Measurements from ENCODE around the gene ZNF366. TPM values are rescaled to one million over a fixed set of nuclear protein-coding genes. Genes with fewer than 3 reads are reported as not detected.
"Not testable (repeated sequence)": the region's sequence is repeated elsewhere in the genome, so short reads cannot be mapped to it uniquely, and the experiment has no call there.

ZNF366 gene
- polyA plus RNA-seq, 1 donor (not counting 4 experiments of a cell fraction or from before 2014, with no cell fraction given) = not detected

- no peak for TF ChIP-seq EZH2 (IDR thresholded peaks at IDR 0.05; ENCODE audit: low read length)
- Histone ChIP-seq H3K9me3 (ENCODE audit: control insufficient read depth, low read depth, low read length) (no peaks in the 10 kb centered on the region), H3K36me3 (ENCODE audit: control insufficient read depth in 2 of 2, extremely low read depth in 1 of 2, insufficient read depth in 2 of 2, low read length in 2 of 2) (no peaks in the 10 kb centered on the region), H4K20me1 (ENCODE audit: control insufficient read depth, extremely low read depth, insufficient read depth, low read length) (no peaks in the 10 kb centered on the region), H2AFZ (ENCODE audit: control insufficient read depth, low read length) (no peak overlapping the region), H3K4me1 (ENCODE audit: control insufficient read depth, extremely low read depth, insufficient read depth, low read length) (peaks cover 15% of the 10 kb centered on the region), H3K27ac (ENCODE audit: control insufficient read depth, insufficient read depth, low read length) (no peak overlapping the region), H3K9ac (ENCODE audit: control insufficient read depth, extremely low read depth, insufficient read depth, low read length) (no peak overlapping the region), H3K4me2 (ENCODE audit: control insufficient read depth, extremely low read depth, insufficient read depth, low read depth, low read length) (no peak overlapping the region), H3K4me3 (ENCODE audit: control insufficient read depth in 2 of 3, extremely low read depth in 1 of 3, insufficient read depth in 2 of 3, low read depth in 1 of 3, low read length in 3 of 3) (no peak overlapping the region), H3K27me3 (ENCODE audit: control insufficient read depth, extremely low read depth, insufficient read depth, low read length) (no peaks in the 10 kb centered on the region), H3K9me1 (ENCODE audit: control insufficient read depth, extremely low read depth, insufficient read depth, low read length) (no peaks in the 10 kb centered on the region), H3K79me2 (ENCODE audit: control insufficient read depth, insufficient read depth, low read length) (no peaks in the 10 kb centered on the region)
- dilution Hi-C loops (cut with MboI; ENCODE audit: extremely low pct_ligation_motif_present, low sequenced_read_pairs) = no loop called here
- no peak for DNase-seq (ENCODE audit: low read depth, low spot score)
- no peak for FAIRE-seq
Observed at GRCh38 chr5:72407078-72407477, 100.1 kb downstream of the ZNF366 start.

GRCh38 chr5:72404771-72405170 lies 102.4 kb downstream of the ZNF366 start:
- H3K4me2 ChIP-seq (ENCODE audit: control insufficient read depth, extremely low read depth, insufficient read depth, low read depth, low read length); FAIRE-seq; H3K4me3 ChIP-seq (ENCODE audit: control insufficient read depth in 2 of 3, extremely low read depth in 1 of 3, insufficient read depth in 2 of 3, low read depth in 1 of 3, low read length in 3 of 3); H3K9me1 ChIP-seq (ENCODE audit: control insufficient read depth, extremely low read depth, insufficient read depth, low read length); H2AFZ ChIP-seq (ENCODE audit: control insufficient read depth, low read length); H3K79me2 ChIP-seq (ENCODE audit: control insufficient read depth, insufficient read depth, low read length); H3K9me3 ChIP-seq (ENCODE audit: control insufficient read depth, low read depth, low read length); H3K27ac ChIP-seq (ENCODE audit: control insufficient read depth, insufficient read depth, low read length); H3K27me3 ChIP-seq (ENCODE audit: control insufficient read depth, extremely low read depth, insufficient read depth, low read length); DNase-seq (ENCODE audit: low read depth, low spot score); H3K9ac ChIP-seq (ENCODE audit: control insufficient read depth, extremely low read depth, insufficient read depth, low read length); H3K36me3 ChIP-seq (ENCODE audit: control insufficient read depth in 2 of 2, extremely low read depth in 1 of 2, insufficient read depth in 2 of 2, low read length in 2 of 2); H4K20me1 ChIP-seq (ENCODE audit: control insufficient read depth, extremely low read depth, insufficient read depth, low read length): not testable (repeated sequence)
- dilution Hi-C loops (cut with MboI; ENCODE audit: extremely low pct_ligation_motif_present, low sequenced_read_pairs) = loop anchor here (5.0 kb wide), 1 partner anchor 38 kb away; no protein-coding TSS in a partner anchor
- H3K4me1 ChIP-seq (ENCODE audit: control insufficient read depth, extremely low read depth, insufficient read depth, low read length) = peaks cover 18% of the 10 kb centered on the region

- Histone ChIP-seq H3K79me2 (ENCODE audit: control insufficient read depth, insufficient read depth, low read length) (no peaks in the 10 kb centered on the region), H3K4me3 (ENCODE audit: control insufficient read depth in 2 of 3, extremely low read depth in 1 of 3, insufficient read depth in 2 of 3, low read depth in 1 of 3, low read length in 3 of 3) (no peak overlapping the region), H2AFZ (ENCODE audit: control insufficient read depth, low read length) (no peak overlapping the region), H4K20me1 (ENCODE audit: control insufficient read depth, extremely low read depth, insufficient read depth, low read length) (no peaks in the 10 kb centered on the region), H3K9ac (ENCODE audit: control insufficient read depth, extremely low read depth, insufficient read depth, low read length) (peak overlapping the region; percentile 31), H3K36me3 (ENCODE audit: control insufficient read depth in 2 of 2, extremely low read depth in 1 of 2, insufficient read depth in 2 of 2, low read length in 2 of 2) (no peaks in the 10 kb centered on the region), H3K4me2 (ENCODE audit: control insufficient read depth, extremely low read depth, insufficient read depth, low read depth, low read length) (peak overlapping the region; percentile 29), H3K9me1 (ENCODE audit: control insufficient read depth, extremely low read depth, insufficient read depth, low read length) (no peaks in the 10 kb centered on the region), H3K27ac (ENCODE audit: control insufficient read depth, insufficient read depth, low read length) (peak overlapping the region; percentile 74), H3K27me3 (ENCODE audit: control insufficient read depth, extremely low read depth, insufficient read depth, low read length) (no peaks in the 10 kb centered on the region), H3K9me3 (ENCODE audit: control insufficient read depth, low read depth, low read length) (peaks cover 9% of the 10 kb centered on the region), H3K4me1 (ENCODE audit: control insufficient read depth, extremely low read depth, insufficient read depth, low read length) (peaks cover 18% of the 10 kb centered on the region)
- TF ChIP-seq, protein P1, sequence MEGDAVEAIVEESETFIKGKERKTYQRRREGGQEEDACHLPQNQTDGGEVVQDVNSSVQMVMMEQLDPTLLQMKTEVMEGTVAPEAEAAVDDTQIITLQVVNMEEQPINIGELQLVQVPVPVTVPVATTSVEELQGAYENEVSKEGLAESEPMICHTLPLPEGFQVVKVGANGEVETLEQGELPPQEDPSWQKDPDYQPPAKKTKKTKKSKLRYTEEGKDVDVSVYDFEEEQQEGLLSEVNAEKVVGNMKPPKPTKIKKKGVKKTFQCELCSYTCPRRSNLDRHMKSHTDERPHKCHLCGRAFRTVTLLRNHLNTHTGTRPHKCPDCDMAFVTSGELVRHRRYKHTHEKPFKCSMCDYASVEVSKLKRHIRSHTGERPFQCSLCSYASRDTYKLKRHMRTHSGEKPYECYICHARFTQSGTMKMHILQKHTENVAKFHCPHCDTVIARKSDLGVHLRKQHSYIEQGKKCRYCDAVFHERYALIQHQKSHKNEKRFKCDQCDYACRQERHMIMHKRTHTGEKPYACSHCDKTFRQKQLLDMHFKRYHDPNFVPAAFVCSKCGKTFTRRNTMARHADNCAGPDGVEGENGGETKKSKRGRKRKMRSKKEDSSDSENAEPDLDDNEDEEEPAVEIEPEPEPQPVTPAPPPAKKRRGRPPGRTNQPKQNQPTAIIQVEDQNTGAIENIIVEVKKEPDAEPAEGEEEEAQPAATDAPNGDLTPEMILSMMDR (optimal IDR thresholded peaks at IDR 0.05 in 1 of 3, IDR thresholded peaks at IDR 0.05 in 1 of 3, conservative IDR thresholded peaks at IDR 0.05 in 1 of 3; ENCODE audit: extremely low read depth in 1 of 3, insufficient read depth in 2 of 3, low read length in 3 of 3) = peak; percentile 27 to 59 (median 53)
- no peak for TF ChIP-seq EZH2 (IDR thresholded peaks at IDR 0.05; ENCODE audit: low read length)
- DNase-seq (ENCODE audit: low read depth, low spot score) (no peak), FAIRE-seq (peak; percentile 46)
- dilution Hi-C loops (cut with MboI; ENCODE audit: extremely low pct_ligation_motif_present, low sequenced_read_pairs) = loop anchor here (5.0 kb wide), 1 partner anchor 39 kb away; no protein-coding TSS in a partner anchor
Observed at GRCh38 chr5:72402959-72403628, 104.1 kb downstream of the ZNF366 start.

Measured in keratinocyte (primary cell).